B cell (primary cell): ENCODE results near the gene PCDH9. TPM values are rescaled to one million over a fixed set of nuclear protein-coding genes. Genes with fewer than 3 reads are reported as not detected.

Experiments used
- ATAC-seq: fragments of 200-7000 bp; cut with Tn5 transposase; one replicate; pipeline ENCODE4 v1.10.0; 2021; ENCODE audit warnings: low read depth, mild to moderate bottlenecking, moderate number of reproducible peaks, moderate library complexity
- CTCF ChIA-PET: fragments of 350-600 bp; sonication (Branson Sonifier 250); formaldehyde crosslinking; loops from one replicate; lab custom pipeline; 2021; ENCODE audit warnings: antibody characterized with exemption, inconsistent platforms; lab: Charles Lee
- POLR2A ChIA-PET: fragments of 350-600 bp; sonication (Branson Sonifier 250); formaldehyde crosslinking; loops from one replicate; lab custom pipeline; 2021; ENCODE audit warnings: antibody characterized with exemption; lab: Charles Lee
- DNase-seq: peaks from one replicate; pipeline ENCODE4 v3.0.0; 2013
- H2AFZ ChIP-seq: 2 replicates; pipeline ENCODE4 v1.6.1; 2012; ENCODE audit warnings: mild to moderate bottlenecking, low read depth, low read length; ENCODE audit not compliant: insufficient read depth, poor library complexity, severe bottlenecking
- H3K27ac ChIP-seq, 2 donors: 1 replicate in 1 of 2; 2 replicates in 1 of 2; pipeline ENCODE4 v1.5.1; 2012 to 2013; ENCODE audit warnings: low read length in 2 of 2, mild to moderate bottlenecking in 2 of 2, moderate library complexity in 1 of 2
- H3K27me3 ChIP-seq, 4 experiments: fragments of 200-600 bp in 1 of 4; sonication (generic) in 1 of 4; replicated peaks in 1 of 4; 1 replicate in 2 of 4; 2 replicates in 2 of 4; pipeline versions ENCODE4 v1.6.1 to v1.7.0; 2013 to 2016; ENCODE audit warnings: low read length in 3 of 4, mild to moderate bottlenecking in 2 of 4, mixed read lengths in 1 of 4, moderate library complexity in 1 of 4; ENCODE audit not compliant: insufficient read depth in 4 of 4, control insufficient read depth in 3 of 4; ENCODE audit errors: control extremely low read depth in 1 of 4
- H3K36me3 ChIP-seq, 2 experiments: replicated peaks in 1 of 2; 1 replicate in 1 of 2; 2 replicates in 1 of 2; pipeline versions ENCODE4 v1.6.1 to v1.7.1; 2013; ENCODE audit warnings: low read length in 1 of 2; ENCODE audit not compliant: insufficient read depth in 2 of 2, control insufficient read depth in 1 of 2; ENCODE audit errors: control extremely low read depth in 1 of 2, extremely low read depth in 1 of 2
- H3K4me1 ChIP-seq, 2 donors: fragments of 200-600 bp in 1 of 2; sonication (generic) in 1 of 2; 1 replicate in 1 of 2; 2 replicates in 1 of 2; pipeline versions ENCODE4 v1.5.1 to v1.6.1; 2013 to 2017; ENCODE audit warnings: low read length in 2 of 2; ENCODE audit not compliant: control insufficient read depth in 2 of 2, insufficient read depth in 2 of 2
- H3K4me2 ChIP-seq: replicated peaks from 2 replicates; pipeline ENCODE3; 2012; ENCODE audit warnings: mild to moderate bottlenecking, low read depth, low read length; ENCODE audit not compliant: poor library complexity, severe bottlenecking
- H3K4me3 ChIP-seq, 5 experiments: fragments of 200-600 bp in 1 of 5; sonication (generic) in 1 of 5; 1 replicate in 3 of 5; 2 replicates in 2 of 5; pipeline versions ENCODE4 v1.5.1 to v1.7.0; 2011 to 2016; ENCODE audit warnings: low read length in 4 of 5, mild to moderate bottlenecking in 4 of 5, low read depth in 2 of 5, control low read depth in 1 of 5, moderate library complexity in 1 of 5; ENCODE audit not compliant: insufficient read depth in 1 of 5; ENCODE audit errors: control extremely low read depth in 1 of 5, extremely low read depth in 1 of 5
- H3K79me2 ChIP-seq: fragments of 200-600 bp; sonication (generic); one replicate; pipeline ENCODE4 v1.6.0; 2016; ENCODE audit warnings: low read length; ENCODE audit not compliant: control insufficient read depth, insufficient read depth
- H3K9ac ChIP-seq: fragments of 200-600 bp; sonication (generic); 2 replicates; pipeline ENCODE4 v1.6.1; 2017; ENCODE audit warnings: mild to moderate bottlenecking, low read length, moderate library complexity
- H3K9me3 ChIP-seq, 3 donors: one replicate each; pipeline versions ENCODE4 v1.6.1 to v1.7.1; 2013; ENCODE audit warnings: low read length in 2 of 3; ENCODE audit not compliant: control insufficient read depth in 2 of 3, insufficient read depth in 1 of 3; ENCODE audit errors: control extremely low read depth in 1 of 3
- H4K20me1 ChIP-seq: 2 replicates; pipeline ENCODE4 v1.6.0; 2012; ENCODE audit warnings: mild to moderate bottlenecking, low read length; ENCODE audit not compliant: insufficient read depth, control insufficient read depth, poor library complexity, severe bottlenecking
- H3K27ac Mint-ChIP-seq: one replicate; pipeline ENCODE4 v1.8.0; 2021; ENCODE audit warnings: mixed read lengths
- H3K27me3 Mint-ChIP-seq: one replicate; pipeline ENCODE4 v1.8.0; 2021; ENCODE audit warnings: mixed read lengths
- H3K4me1 Mint-ChIP-seq: one replicate; pipeline ENCODE4 v1.8.0; 2021; ENCODE audit warnings: mixed read lengths
- H3K4me3 Mint-ChIP-seq: one replicate; pipeline ENCODE4 v1.8.0; 2021; ENCODE audit warnings: mixed read lengths
- H3K9me3 Mint-ChIP-seq: one replicate; pipeline ENCODE4 v1.8.0; 2022; ENCODE audit warnings: mixed read lengths; ENCODE audit not compliant: insufficient read depth
- EZH2 ChIP-seq: IDR thresholded peaks from 2 replicates; pipeline ENCODE4 v1.6.1; 2012; ENCODE audit warnings: borderline replicate concordance, low read depth, mild to moderate bottlenecking, moderate library complexity, low read length; ENCODE audit not compliant: insufficient read depth, poor library complexity, severe bottlenecking
- WGBS: methylation state at CpG from one replicate; pipeline ENCODE4 v1.1.5; 2013; ENCODE audit warnings: missing lambda C conversion rate; ENCODE audit not compliant: insufficient coverage; 5-methylcytosine and 5-hydroxymethylcytosine counted together
- intact Hi-C: fragments of 100-400 bp; cut with micrococcal nuclease; formaldehyde crosslinking; loops from one replicate; pipeline ENCODE4 v1.10.0; 2022
- polyA plus RNA-seq: library from polyadenylated mRNA; depleted of rRNA; stranded (reverse); fragments of >200 nt; gene quantifications from 2 replicates; pipeline ENCODE4 v1.2.3, GENCODE V29; 2012
- total RNA-seq, 2 donors: library from RNA; stranded (reverse); fragments of 120-200 nt in 1 of 2; gene quantifications; 1 replicate in 1 of 2; 2 replicates in 1 of 2; pipeline versions ENCODE4 v1.2.3 to v1.2.4, GENCODE V29; 2013 to 2022
- TF ChIP-seq, protein P1 (sequence below): fragments of 200-600 bp; IDR thresholded peaks from one replicate; pipeline ENCODE4 v1.8.0; 2022; ENCODE audit warnings: antibody characterized with exemption, mild to moderate bottlenecking

PCDH9 gene
- total and polyA plus RNA-seq, 2 donors (not counting 1 experiment from before 2014, with no cell fraction given), result 13.1 to 21.8 TPM

- Histone ChIP-seq H3K27ac (no peak overlapping the region), H3K9ac (no peak overlapping the region), H3K4me2 (no peak overlapping the region), H3K4me3 (no peak overlapping the region), H2AFZ (no peak overlapping the region), H3K9me3 (no peaks in the 10 kb centered on the region), H3K27me3 (no peaks in the 10 kb centered on the region), H4K20me1 (no peaks in the 10 kb centered on the region), H3K79me2 (no peaks in the 10 kb centered on the region), H3K36me3 (no peaks in the 10 kb centered on the region), H3K4me1 (peaks cover 0 to 6% of the 10 kb centered on the region in 2 donors)
- no peak overlapping the region for H3K27ac Mint-ChIP-seq
- ATAC-seq, result no peak
- CTCF ChIA-PET, result interaction anchor here (1.2 to 1.4 kb wide), 2 partner anchors 75 to 531 kb away, joined by 5 to 6 read pairs; no protein-coding TSS in a partner anchor
- DNase-seq, result no peak
- H3K27me3 Mint-ChIP-seq, result no peaks in the 10 kb centered on the region
- peaks cover 11% of the 10 kb centered on the region for H3K4me1 Mint-ChIP-seq
- no peaks in the 10 kb centered on the region for H3K9me3 Mint-ChIP-seq
- POLR2A ChIA-PET, result no interaction called here
- intact Hi-C loops, result no loop called here
- H3K4me3 Mint-ChIP-seq, result no peak overlapping the region
- TF ChIP-seq, protein P1, sequence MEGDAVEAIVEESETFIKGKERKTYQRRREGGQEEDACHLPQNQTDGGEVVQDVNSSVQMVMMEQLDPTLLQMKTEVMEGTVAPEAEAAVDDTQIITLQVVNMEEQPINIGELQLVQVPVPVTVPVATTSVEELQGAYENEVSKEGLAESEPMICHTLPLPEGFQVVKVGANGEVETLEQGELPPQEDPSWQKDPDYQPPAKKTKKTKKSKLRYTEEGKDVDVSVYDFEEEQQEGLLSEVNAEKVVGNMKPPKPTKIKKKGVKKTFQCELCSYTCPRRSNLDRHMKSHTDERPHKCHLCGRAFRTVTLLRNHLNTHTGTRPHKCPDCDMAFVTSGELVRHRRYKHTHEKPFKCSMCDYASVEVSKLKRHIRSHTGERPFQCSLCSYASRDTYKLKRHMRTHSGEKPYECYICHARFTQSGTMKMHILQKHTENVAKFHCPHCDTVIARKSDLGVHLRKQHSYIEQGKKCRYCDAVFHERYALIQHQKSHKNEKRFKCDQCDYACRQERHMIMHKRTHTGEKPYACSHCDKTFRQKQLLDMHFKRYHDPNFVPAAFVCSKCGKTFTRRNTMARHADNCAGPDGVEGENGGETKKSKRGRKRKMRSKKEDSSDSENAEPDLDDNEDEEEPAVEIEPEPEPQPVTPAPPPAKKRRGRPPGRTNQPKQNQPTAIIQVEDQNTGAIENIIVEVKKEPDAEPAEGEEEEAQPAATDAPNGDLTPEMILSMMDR, result no peak
- no peak for TF ChIP-seq EZH2
Measured at GRCh38 chr13:66693656-66694055, 536.5 kb downstream of the PCDH9 start.

- no peaks in the 10 kb centered on the region for H4K20me1 ChIP-seq
- H3K36me3 ChIP-seq, result no peaks in the 10 kb centered on the region
- no peaks in the 10 kb centered on the region for H3K27me3 Mint-ChIP-seq
- CTCF ChIA-PET, result interaction anchor here (1.1 to 1.8 kb wide), 3 partner anchors 70 to 533 kb away, joined by 3 to 7 read pairs (median 3); no protein-coding TSS in a partner anchor
- H3K9me3 ChIP-seq, result no peaks in the 10 kb centered on the region
- no peak overlapping the region for H3K4me3 ChIP-seq
- no peaks in the 10 kb centered on the region for H3K79me2 ChIP-seq
- H2AFZ ChIP-seq, result no peak overlapping the region
- no CpG with 5 or more reads among the region's 3 CpGs for WGBS
- H3K4me1 Mint-ChIP-seq, result peaks cover 11% of the 10 kb centered on the region
- no peak overlapping the region for H3K27ac Mint-ChIP-seq
- intact Hi-C loops, result no loop called here
- H3K4me2 ChIP-seq, result no peak overlapping the region
- no peaks in the 10 kb centered on the region for H3K9me3 Mint-ChIP-seq
- H3K27me3 ChIP-seq, result no peaks in the 10 kb centered on the region
- no peak for DNase-seq
- H3K4me3 Mint-ChIP-seq, result no peak overlapping the region
- peaks cover 0 to 6% of the 10 kb centered on the region in 2 donors for H3K4me1 ChIP-seq
- ATAC-seq, result no peak
- H3K27ac ChIP-seq, result no peak overlapping the region
- no peak overlapping the region for H3K9ac ChIP-seq
- POLR2A ChIA-PET, result no interaction called here
- TF ChIP-seq, protein P1, result no peak
- TF ChIP-seq EZH2, result no peak
Measured at GRCh38 chr13:66691149-66691548, 539.0 kb downstream of the PCDH9 start.
